OCI-LY1 (cell line): ENCODE measurements around the gene GAPVD1.

Source experiments
- H2AFZ ChIP-seq: fragments of 200-600 bp; sonication (generic), shearing (Covaris generic); 2 replicates; pipeline ENCODE4 v1.6.0; 2014; ENCODE audit warnings: antibody characterized with exemption, mild to moderate bottlenecking, low read length
- H3F3A ChIP-seq: fragments of 200-600 bp; sonication (generic), shearing (Covaris generic); 2 replicates; pipeline ENCODE4 v1.6.0; 2014; ENCODE audit warnings: mild to moderate bottlenecking, antibody characterized with exemption, low read length, moderate library complexity; ENCODE audit not compliant: insufficient read depth
- H3K27ac ChIP-seq: fragments of 200-600 bp; sonication (generic); 2 replicates; pipeline ENCODE4 v1.5.1; 2014; ENCODE audit warnings: low read length, mixed run types, mild to moderate bottlenecking, low read depth; ENCODE audit not compliant: poor library complexity, severe bottlenecking
- H3K27me3 ChIP-seq: fragments of 200-600 bp; sonication (generic); 2 replicates; pipeline ENCODE4 v1.6.0; 2014; ENCODE audit warnings: antibody characterized with exemption, mild to moderate bottlenecking, low read length, moderate library complexity; ENCODE audit not compliant: insufficient read depth
- H3K36me3 ChIP-seq: fragments of 200-600 bp; sonication (generic); 2 replicates; pipeline ENCODE4 v1.6.1; 2014; ENCODE audit warnings: mild to moderate bottlenecking, antibody characterized with exemption, low read length, moderate library complexity, mixed read lengths; ENCODE audit not compliant: insufficient read depth
- H3K4me1 ChIP-seq: fragments of 200-600 bp; sonication (generic); 2 replicates; pipeline ENCODE4 v1.5.1; 2014; ENCODE audit warnings: mild to moderate bottlenecking, low read length, moderate library complexity; ENCODE audit not compliant: insufficient read depth, severe bottlenecking
- H3K4me2 ChIP-seq: fragments of 200-600 bp; sonication (generic), shearing (Covaris generic); 2 replicates; pipeline ENCODE4 v1.6.1; 2014; ENCODE audit warnings: low read length
- H3K4me3 ChIP-seq: fragments of 200-600 bp; sonication (generic); 2 replicates; pipeline ENCODE4 v1.5.1; 2014; ENCODE audit warnings: low read length, low read depth, mild to moderate bottlenecking, mixed read lengths; ENCODE audit not compliant: poor library complexity, severe bottlenecking
- H3K79me2 ChIP-seq: fragments of 200-600 bp; shearing (Covaris generic); 2 replicates; pipeline ENCODE4 v1.6.1; 2016; ENCODE audit warnings: mixed run types, low read length, mixed read lengths; ENCODE audit not compliant: insufficient read depth
- H3K9ac ChIP-seq: fragments of 200-600 bp; sonication (generic), shearing (Covaris generic); 2 replicates; pipeline ENCODE4 v1.6.1; 2014; ENCODE audit warnings: mild to moderate bottlenecking, low read length, mixed read lengths
- H3K9me2 ChIP-seq: fragments of 200-600 bp; sonication (generic), shearing (Covaris generic); 2 replicates; pipeline ENCODE4 v1.6.1; 2014; ENCODE audit warnings: low read depth, mild to moderate bottlenecking, low read length, mixed read lengths
- H3K9me3 ChIP-seq: fragments of 200-600 bp; shearing (Covaris generic); 2 replicates; pipeline ENCODE4 v1.6.1; 2014; ENCODE audit warnings: low read length, mixed read lengths
- H4K20me1 ChIP-seq: fragments of 200-600 bp; sonication (generic), shearing (Covaris generic); 2 replicates; pipeline ENCODE4 v1.6.0; 2016; ENCODE audit warnings: mild to moderate bottlenecking, low read length; ENCODE audit not compliant: insufficient read depth
- EZH2 ChIP-seq: fragments of 200-600 bp; sonication (generic), shearing (Covaris generic); IDR thresholded peaks from 2 replicates; pipeline ENCODE4 v1.8.0; 2017; ENCODE audit warnings: borderline replicate concordance, mixed run types, mild to moderate bottlenecking, antibody characterized with exemption, low read length, moderate library complexity, mixed read lengths
- TF ChIP-seq, protein P1 (sequence below): fragments of 200-600 bp; sonication (generic), shearing (Covaris generic); IDR thresholded peaks from 2 replicates; pipeline ENCODE4 v1.5.1; 2017; ENCODE audit warnings: mild to moderate bottlenecking, antibody characterized with exemption, low read length, moderate library complexity, mixed read lengths

GAPVD1 gene

GRCh38 chr9:125272697-125273096, 11.1 kb downstream of the GAPVD1 start:
- H3K9me2 ChIP-seq, result no peaks in the 10 kb centered on the region
- no peak overlapping the region for H3K4me3 ChIP-seq
- no peaks in the 10 kb centered on the region for H3K27me3 ChIP-seq
- H3K9ac ChIP-seq, result no peak overlapping the region
- peaks cover 87% of the 10 kb centered on the region for H3K79me2 ChIP-seq
- H3K4me1 ChIP-seq, result peaks cover 14% of the 10 kb centered on the region
- TF ChIP-seq, protein P1, sequence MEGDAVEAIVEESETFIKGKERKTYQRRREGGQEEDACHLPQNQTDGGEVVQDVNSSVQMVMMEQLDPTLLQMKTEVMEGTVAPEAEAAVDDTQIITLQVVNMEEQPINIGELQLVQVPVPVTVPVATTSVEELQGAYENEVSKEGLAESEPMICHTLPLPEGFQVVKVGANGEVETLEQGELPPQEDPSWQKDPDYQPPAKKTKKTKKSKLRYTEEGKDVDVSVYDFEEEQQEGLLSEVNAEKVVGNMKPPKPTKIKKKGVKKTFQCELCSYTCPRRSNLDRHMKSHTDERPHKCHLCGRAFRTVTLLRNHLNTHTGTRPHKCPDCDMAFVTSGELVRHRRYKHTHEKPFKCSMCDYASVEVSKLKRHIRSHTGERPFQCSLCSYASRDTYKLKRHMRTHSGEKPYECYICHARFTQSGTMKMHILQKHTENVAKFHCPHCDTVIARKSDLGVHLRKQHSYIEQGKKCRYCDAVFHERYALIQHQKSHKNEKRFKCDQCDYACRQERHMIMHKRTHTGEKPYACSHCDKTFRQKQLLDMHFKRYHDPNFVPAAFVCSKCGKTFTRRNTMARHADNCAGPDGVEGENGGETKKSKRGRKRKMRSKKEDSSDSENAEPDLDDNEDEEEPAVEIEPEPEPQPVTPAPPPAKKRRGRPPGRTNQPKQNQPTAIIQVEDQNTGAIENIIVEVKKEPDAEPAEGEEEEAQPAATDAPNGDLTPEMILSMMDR, result no peak
- TF ChIP-seq EZH2, result no peak
- no peak overlapping the region for H2AFZ ChIP-seq
- H3K27ac ChIP-seq, result no peak overlapping the region
- H3K4me2 ChIP-seq, result no peak overlapping the region
- H3K9me3 ChIP-seq, result no peaks in the 10 kb centered on the region
- peaks cover 8% of the 10 kb centered on the region for H3K36me3 ChIP-seq
- H4K20me1 ChIP-seq, result no peaks in the 10 kb centered on the region
- H3F3A ChIP-seq, result no peaks in the 10 kb centered on the region

DNA sequence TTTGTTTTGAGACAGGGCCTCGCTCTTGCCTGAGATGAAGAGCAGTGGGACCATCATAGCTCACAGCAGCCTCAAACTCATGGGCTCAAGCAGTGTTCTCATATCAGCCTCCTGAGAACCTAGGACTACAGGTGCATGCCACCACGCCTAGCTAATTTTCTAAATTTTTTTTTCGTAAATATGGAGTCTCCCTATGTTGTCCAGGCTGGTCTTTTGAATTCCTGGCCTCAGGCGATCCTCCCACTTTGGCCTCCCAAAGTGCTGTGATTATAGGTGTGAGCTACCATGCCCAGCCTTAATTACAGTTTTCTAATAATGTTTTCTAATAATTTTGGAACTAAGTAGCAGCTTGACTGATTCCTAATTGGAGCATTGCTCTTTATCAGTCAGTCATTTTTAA, 15.1 kb downstream of the GAPVD1 start:
- Histone ChIP-seq H3K9me3 (no peaks in the 10 kb centered on the region), H3K36me3 (peaks cover 6% of the 10 kb centered on the region; the same call in 1 of the 2 replicates), H3K9me2 (no peaks in the 10 kb centered on the region), H3K4me1 (no peaks in the 10 kb centered on the region), H3K4me3 (no peak overlapping the region), H3K27me3 (no peaks in the 10 kb centered on the region), H2AFZ (no peak overlapping the region), H3K27ac (no peak overlapping the region), H3K4me2 (no peak overlapping the region), H3K9ac (no peak overlapping the region), H3F3A (no peaks in the 10 kb centered on the region), H4K20me1 (no peaks in the 10 kb centered on the region), H3K79me2 (peaks cover 76% of the 10 kb centered on the region)
- no peak for TF ChIP-seq EZH2
- TF ChIP-seq, protein P1, result no peak

- Histone ChIP-seq H4K20me1 (no peaks in the 10 kb centered on the region), H3K27ac (no peak overlapping the region), H3K27me3 (no peaks in the 10 kb centered on the region), H2AFZ (no peak overlapping the region), H3K36me3 (peaks cover 5% of the 10 kb centered on the region; the same call in 1 of the 2 replicates), H3K79me2 (peaks cover 74% of the 10 kb centered on the region), H3K4me1 (no peaks in the 10 kb centered on the region), H3K9ac (no peak overlapping the region), H3K9me3 (no peaks in the 10 kb centered on the region), H3K9me2 (no peaks in the 10 kb centered on the region), H3K4me2 (no peak overlapping the region), H3F3A (no peaks in the 10 kb centered on the region), H3K4me3 (no peak overlapping the region)
- no peak for TF ChIP-seq EZH2
- TF ChIP-seq, protein P1, result no peak
These were observed 15.8 kb downstream of the GAPVD1 start for GRCh38 chr9:125277411-125277810.
